Activated CD8-positive, alpha-beta memory T cell treated with anti-CD3 and anti-CD28 coated beads for 36 hours (primary cell): ENCODE data around the gene STING1. TPM values are rescaled to one million over a fixed set of nuclear protein-coding genes. Genes with fewer than 3 reads are reported as not detected.

ENCODE experiments used
- CTCF ChIA-PET: fragments of 350-600 bp; sonication (Branson Sonifier 250); formaldehyde crosslinking; loops from one replicate; lab custom pipeline; 2021; ENCODE audit warnings: antibody characterized with exemption; lab: Charles Lee
- POLR2A ChIA-PET: fragments of 350-600 bp; sonication (Branson Sonifier 250); formaldehyde crosslinking; loops from one replicate; lab custom pipeline; 2021; ENCODE audit warnings: antibody characterized with exemption; lab: Charles Lee
- total RNA-seq, 2 experiments: library from RNA; stranded (reverse); gene quantifications; one replicate each; pipeline ENCODE4 v1.2.3, GENCODE V29; 2021

The STING1 gene
- total RNA-seq, 2 experiments from 2014 or later, result 107 to 114 TPM

GRCh38 chr5:139430015-139430414, 52.5 kb downstream of the STING1 start:
- ChIA-PET POLR2A (interaction anchor here (1.0 kb wide), 1 partner anchor 133 kb away, joined by 3 read pairs; no protein-coding TSS in a partner anchor), CTCF (interaction anchor here (0.7 to 1.1 kb wide), 3 partner anchors 16 to 84 kb away, joined by 3 to 4 read pairs (median 3); no protein-coding TSS in a partner anchor)

- POLR2A ChIA-PET, result no interaction called here
- CTCF ChIA-PET, result interaction anchor here (9.5 kb wide), 1 partner anchor 88 kb away, joined by 163 read pairs; no protein-coding TSS in a partner anchor
Measured at GRCh38 chr5:139426203-139426885, 56.2 kb downstream of the STING1 start.

Other genes starting within 250 kb of the STING1 start
- gene MATR3, start 189.0 kb downstream of the STING1 start, total RNA-seq, result 100 to 1,000 TPM; 170 to 210 TPM
- gene PAIP2, start 140.9 kb downstream of the STING1 start, total RNA-seq, result 10 to 100 TPM; 83.6 to 84.1 TPM
- gene SLC23A1, start 99.5 kb downstream of the STING1 start, total RNA-seq, result under 1 TPM; 0.40 to 0.65 TPM
- 10 to 100 TPM; 16.0 to 20.2 TPM for gene MZB1, start 92.8 kb downstream of the STING1 start, total RNA-seq
- 1 to 10 TPM; 8.2 to 8.9 TPM for gene PROB1, start 87.7 kb downstream of the STING1 start, total RNA-seq
- gene SPATA24, start 78.7 kb downstream of the STING1 start, total RNA-seq, result 1 to 10 TPM; 2.4 to 2.9 TPM
- 10 to 100 TPM; 26.3 to 26.7 TPM for gene DNAJC18, start 43.2 kb downstream of the STING1 start, total RNA-seq
- gene ECSCR, start 20.0 kb downstream of the STING1 start, total RNA-seq, result 1 to 10 TPM in 1 of 2 experiments, under 1 TPM in 1; 0.55 to 1.2 TPM
- under 1 TPM; 0.08 to 0.10 TPM for gene SMIM33, start 11.8 kb downstream of the STING1 start, total RNA-seq
- 100 to 1,000 TPM; 264 to 283 TPM for gene UBE2D2, start 78.6 kb upstream of the STING1 start, total RNA-seq
- 1 to 10 TPM; 2.7 TPM for gene CXXC5, start 165.6 kb upstream of the STING1 start, total RNA-seq